CD4-positive, alpha-beta T cell treated with Interleukin-17A for 4 hours (primary cell): ENCODE data around the gene PLA2G12B.
"Not testable (repeated sequence)": the region's sequence is repeated elsewhere in the genome, so short reads cannot be mapped to it uniquely, and the experiment has no call there.

Experiments used
- DNase-seq: peaks from one replicate; pipeline ENCODE4 v3.0.0-alpha.2; 2020; ENCODE audit warnings: mixed read lengths

The PLA2G12B gene, protein sequence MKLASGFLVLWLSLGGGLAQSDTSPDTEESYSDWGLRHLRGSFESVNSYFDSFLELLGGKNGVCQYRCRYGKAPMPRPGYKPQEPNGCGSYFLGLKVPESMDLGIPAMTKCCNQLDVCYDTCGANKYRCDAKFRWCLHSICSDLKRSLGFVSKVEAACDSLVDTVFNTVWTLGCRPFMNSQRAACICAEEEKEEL

DNA sequence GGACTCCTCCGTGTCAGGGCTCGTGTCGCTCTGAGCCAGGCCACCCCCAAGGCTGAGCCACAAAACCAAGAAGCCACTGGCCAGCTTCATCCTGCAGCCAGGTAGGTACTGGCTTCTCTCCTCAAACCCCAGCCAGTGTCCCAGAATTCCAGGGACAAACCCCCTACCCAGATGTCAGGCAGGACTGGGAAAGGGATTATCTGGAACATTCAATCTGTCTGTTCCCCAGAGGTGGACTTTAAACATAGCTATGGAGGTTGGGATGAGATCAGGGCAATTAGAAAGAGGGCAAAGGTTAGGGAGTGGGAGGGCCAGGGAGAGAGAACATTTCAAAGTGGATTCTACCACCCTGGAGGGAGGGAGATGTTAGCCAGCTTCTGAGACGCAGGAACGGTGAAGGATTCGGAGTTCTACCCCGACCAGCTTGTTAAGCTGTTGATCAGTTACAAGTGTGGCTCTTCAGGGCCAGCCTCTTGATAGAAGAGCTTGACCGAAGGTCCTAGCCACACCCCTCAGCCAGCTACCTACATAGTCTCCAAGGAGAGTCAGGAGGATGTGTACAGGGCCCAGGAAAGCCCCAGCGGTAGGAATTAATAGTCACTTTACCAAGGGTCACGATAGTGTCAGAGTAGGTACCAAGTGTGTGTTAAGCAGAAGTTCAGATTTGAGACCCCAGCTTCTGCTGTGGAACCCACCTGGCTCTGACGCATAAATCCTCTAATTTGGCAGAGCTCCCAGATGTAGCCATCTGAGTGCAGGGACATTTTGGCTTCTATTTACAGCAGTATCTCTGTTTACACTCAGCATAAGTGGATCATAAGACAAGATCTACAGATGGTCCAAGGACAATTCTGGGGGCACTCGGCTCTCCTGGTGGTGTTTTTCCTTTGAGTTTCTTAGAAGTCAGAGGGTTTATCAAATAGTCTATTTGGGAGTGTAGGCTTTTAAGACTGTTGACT is at the start of gene PLA2G12B:
Gene PLA2G12B (minus strand): TSS at position 211 of the 959 bp plus-strand sequence. CDS start 121 bp downstream, at position 90.
- no peak for DNase-seq

DNA sequence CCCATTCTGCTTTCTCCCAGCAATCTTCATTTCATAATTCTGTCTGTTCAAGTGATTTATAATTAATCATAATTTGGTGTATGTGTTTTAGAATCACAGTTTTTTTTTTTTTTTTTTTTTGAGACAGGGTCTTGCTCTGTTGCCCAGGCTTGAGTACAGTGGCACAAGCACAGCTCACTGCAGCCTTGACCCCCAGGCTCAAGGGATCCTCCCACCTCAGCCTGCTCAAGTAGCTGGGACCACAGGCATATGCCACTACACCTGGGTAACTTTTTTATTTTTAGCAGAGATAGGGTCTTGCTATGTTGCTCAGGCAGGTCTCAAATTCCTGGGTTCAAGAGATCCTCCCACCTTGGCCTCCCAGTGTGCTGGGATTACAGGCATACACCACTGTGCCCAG is 49.2 kb upstream of the PLA2G12B start:
- no peak for DNase-seq

DNA sequence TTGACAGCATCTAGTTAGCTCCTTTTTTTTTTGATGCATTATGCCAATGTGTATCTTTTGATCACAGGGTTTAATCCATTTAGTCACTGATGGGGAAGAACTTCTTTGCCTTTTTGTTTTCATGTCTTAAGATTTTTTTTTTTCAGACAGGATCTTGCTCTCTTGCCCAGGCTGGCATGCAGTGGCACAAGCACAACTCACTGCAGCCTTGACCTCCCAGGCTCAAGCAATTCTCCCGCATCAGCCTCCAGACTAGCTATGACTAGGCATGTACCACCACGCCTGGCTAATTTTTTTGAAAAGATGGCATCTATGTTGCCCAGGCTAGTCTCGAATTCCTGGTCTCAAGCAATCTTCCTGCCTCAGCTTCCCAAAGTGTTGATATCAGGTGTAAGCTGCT is 46.4 kb upstream of the PLA2G12B start:
- DNase-seq = no peak

DNA sequence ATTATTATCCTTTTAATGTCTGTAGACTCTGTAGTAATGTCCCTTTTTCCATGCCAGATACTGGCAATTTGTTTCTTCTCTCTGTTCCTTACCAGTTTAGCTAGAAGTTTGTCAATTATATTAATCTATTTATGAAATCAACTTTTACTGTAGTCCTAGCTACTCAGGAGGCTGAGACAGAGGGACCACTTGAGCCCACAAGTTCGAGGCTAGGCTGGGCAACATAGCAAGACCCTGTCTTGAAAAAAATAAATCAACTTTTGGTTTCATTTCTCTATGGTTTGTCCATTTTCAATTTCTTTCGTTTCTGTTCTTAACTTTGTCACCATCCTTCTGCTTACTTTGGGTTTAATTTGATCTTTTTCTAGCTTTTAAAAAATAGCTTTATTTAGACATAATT is 42.5 kb upstream of the PLA2G12B start:
- DNase-seq = no peak

DNA sequence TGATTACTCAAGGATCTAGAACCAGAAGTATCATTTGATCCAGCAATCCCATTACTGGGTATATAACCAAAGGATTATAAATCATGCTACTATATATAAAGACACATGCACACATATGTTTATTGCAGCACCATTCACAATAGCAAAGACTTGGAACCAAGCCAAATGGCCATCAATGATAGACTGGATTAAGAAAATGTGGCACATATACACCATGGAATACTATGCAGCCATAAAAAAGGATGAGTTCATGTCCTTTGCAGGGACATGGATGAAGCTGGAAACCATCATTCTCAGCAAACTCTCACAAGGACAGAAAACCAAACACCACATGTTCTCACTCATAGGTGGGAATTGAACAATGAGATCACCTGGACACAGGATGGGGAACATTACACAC is 40.9 kb upstream of the PLA2G12B start:
- DNase-seq = not testable (repeated sequence)

DNA sequence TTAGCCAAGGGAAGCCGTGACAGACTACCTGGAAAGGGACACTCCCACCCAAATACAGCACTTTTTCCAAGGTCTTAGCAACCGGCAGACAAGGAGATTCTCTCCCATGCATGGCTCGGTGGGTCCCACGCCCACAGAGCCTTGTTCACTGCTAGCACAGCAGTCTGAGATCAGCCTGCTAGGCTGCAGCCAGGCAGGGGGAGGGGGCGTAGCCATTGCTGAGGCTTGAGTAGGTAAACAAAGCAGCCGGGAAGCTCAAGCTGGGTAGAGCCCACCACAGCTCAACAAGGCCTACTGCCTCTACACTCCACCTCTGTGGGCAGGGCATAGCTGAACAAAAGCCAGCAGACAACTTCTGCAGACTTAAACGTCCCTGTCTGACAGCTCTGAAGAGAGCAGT is 35.2 kb upstream of the PLA2G12B start:
- not testable (repeated sequence) for DNase-seq

DNA sequence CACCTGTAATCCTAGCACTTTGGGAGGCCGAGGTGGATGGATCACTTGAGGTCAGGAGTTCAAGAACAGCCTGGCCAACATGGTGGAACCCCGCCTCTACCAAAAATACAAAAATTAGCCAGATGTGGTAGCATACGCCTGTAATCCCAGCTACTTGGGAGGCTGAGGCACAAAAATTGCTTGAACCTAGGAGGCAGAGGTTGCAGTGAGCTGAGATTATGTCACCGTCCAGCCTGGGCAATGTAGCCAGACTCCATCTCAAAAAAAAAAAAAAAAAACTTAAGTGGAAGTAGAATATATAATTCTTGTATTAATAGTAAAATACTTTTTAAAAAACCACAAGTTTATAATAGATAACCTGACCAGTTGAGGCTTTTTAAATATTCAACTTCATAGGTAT is 30.0 kb upstream of the PLA2G12B start:
- DNase-seq = not testable (repeated sequence)

DNA sequence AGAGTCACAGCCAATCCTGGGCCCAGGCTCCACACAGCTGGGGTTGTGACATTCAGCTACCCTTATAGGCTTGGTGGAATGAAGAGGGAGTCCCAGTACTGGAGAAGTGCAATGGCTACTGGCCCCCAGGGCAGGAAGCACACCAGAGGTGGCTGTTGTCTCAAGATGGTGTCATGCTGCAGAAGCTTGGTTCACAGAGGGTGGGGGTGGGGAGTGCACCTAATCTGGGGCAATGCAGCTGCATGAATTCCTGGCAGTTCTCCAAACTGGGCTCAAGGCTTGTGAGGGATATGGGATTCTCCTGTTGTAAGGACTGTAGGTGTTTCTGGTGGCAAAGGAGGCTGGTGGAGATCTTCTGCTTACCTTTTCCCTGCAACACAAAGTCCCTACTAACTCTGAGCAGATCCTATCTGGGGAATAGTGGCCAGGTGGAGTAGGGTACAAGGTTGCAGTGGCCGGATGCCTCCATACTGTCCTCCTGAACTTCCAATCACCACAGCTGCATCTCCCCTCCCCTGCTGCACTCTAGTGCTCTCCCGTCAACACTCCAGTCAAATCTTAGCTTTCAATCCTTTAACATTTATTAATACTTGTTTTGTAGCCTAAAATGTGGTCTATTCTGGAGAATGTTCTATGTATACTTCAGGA is 27.4 kb upstream of the PLA2G12B start:
- no peak for DNase-seq

DNA sequence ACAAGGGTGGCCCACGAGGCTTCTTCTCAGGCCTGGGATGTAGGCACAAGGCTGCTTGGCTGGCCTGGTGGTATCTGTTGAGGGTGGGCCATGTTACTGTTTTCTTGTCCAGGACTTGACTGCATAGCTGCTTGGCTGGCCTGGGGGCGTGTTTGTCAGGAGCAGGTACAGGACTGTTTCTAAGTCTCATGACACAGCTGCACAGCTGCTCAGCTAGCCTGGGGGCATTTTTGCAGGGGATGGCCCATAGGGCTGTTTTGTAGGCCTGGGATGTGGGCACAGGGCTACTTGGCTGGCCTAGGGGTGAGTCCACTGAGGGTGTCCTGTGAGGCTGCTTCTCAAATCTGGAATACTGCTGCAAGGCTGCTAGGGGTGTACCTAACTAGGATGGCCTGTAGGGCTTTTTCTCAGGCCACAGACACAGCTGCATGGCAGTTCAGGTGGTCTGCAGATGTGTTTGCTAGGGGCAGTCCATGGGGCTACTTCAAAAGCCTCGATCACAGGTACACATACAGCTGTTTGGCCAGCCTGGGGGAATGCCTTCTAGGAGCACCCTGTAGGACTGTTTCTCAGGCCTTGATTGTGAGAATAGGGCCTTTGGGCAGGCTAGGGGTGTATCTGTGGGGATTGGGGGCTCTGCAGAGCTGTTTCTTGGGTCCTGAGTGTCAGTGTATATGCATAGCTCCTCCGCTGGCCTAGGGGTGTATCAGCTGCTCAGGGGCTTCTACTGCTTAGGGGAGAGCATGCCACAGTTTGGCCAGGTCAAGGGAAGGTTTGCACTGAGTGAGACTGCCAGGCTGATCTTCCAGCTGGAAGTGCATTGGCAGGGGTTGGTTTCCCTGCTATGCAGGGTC is 26.6 kb upstream of the PLA2G12B start:
- DNase-seq = no peak

DNA sequence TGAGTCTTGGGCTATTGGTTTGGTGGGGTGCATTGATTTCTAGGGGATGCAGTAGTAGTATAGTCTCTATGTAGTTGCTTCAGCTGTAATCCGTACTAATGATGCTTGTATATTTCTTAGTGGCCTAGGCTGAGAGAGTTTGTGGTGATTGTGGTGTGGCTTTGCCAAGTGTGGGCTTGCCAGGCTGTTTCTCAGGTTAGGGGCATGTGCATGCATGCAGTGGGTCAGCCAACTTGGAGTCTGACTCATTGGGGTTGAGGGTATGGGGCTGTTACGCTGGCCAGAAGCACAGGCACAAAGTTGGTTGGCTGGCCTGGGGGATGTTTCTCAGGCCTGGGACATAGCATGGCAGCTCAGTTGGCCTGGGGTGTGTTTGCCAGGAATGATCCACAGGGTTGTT is 25.7 kb upstream of the PLA2G12B start:
- DNase-seq = no peak

DNA sequence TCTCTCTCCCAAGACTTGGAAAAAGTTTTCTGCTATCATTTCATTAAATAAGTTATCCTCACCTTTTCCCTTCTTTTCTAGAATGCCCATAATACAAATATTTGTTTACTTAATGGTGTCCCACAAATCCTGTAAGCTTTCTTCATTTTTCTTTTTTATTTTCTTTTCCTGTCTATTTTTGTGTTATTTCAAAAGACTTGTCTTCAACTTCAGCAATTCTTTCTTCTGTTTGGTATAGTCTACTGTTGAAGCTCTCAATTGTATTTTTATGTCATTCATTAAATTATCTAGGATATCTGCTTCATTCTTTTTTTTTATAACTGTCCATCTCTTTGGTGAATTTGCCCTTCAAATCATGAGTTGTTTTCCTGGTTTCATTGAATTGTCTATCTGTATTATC is 25.1 kb upstream of the PLA2G12B start:
- DNase-seq = no peak

DNA sequence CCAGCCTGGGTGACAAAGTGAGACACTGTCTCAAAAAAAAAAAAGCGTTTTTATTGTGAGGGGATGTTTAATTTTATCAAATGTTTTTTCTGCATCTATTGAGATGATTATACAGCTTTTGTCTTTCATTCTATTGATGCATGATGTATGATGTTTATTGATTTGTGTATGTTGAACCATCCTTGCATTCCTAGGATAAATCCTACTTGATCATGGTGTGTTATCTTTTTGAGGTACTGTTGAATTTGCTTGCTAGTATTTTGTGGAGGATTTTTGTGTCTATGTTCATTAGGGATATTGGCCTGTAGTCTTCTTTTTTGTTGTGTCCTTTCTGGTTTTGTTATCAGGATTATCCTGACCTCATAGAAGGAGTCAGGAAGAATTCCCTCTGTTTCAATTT is 22.3 kb upstream of the PLA2G12B start:
- DNase-seq = no peak

DNA sequence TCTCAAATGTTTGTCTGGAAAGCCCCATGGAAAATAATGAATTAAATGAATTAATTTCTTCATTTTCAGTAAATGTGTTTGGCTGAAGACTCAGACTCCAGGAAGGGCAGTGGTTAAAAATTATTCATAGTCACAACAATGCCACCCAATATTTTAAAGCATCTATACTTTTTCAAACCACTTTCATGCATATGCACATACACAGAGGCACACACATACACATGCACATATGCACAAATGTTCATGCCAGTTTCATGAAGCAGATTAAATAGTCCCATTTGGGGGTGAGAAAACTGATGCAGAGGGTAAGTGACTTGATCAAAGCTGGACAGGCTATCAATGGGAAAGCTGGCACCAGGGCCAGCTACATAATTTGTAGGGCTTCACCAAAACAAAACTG is 1.4 kb upstream of the PLA2G12B start:
- no peak for DNase-seq

DNA sequence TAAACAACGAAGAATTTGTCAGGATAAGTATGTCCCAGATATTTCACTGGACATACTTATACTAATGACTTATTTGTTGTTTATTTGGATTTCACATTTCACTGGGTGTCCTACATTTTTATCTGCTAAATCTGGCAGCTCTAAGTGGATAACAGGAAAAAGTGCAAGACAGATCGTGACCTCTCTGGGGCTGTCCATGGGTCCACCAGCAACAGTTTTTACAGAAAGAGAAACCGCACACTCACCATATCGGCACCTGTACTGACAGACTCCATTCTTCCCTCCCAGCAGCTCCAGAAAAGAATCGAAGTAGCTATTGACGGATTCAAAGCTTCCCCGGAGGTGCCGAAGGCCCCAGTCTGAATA is 393 bp downstream of the PLA2G12B start:
- no peak for DNase-seq

DNA sequence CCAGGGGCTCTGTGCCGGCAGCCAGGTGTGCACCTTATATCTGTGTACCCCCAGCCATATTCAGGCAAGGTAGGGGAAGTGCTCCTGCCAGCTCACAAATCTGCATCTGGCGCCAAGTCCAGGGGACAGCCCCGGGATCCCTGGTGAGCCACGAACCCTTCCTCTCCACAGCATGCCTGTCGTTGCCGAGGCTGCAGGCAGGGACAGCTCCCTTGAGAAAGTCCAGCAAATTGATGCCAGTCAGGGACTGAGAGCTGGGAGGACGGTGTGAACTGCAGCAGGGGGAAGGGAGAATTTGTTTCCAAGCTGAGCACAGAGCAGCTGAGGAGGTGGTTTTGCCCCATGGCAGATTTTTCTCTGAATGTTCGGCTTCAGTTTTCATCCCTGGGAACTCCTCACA is 919 bp downstream of the PLA2G12B start:
- no peak for DNase-seq

DNA sequence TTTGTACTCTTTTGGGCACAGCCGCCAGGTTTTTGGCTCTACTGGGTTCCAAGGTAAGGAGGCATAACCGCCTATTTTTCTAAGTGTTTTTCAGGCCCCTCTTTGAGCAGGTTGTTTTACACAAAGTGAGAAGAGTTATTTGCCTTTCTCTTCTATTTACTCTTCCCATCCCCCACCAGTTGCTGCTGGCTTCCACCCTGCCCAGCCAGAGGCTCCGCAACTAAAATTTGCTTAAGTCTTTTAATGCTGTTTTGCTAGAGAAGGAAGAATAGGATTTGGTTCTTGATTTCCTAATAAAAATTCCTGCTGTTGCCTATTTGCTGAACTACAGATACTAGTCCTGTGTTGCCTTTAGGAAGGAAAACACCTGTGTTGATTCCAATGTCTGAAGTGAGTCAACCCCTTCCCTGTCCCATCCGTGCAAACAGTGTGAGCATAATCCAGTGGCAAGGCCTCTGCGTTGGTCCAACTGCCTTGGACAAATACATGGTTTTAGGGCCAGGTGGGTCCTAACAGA is 1.9 kb downstream of the PLA2G12B start:
- DNase-seq = no peak

DNA sequence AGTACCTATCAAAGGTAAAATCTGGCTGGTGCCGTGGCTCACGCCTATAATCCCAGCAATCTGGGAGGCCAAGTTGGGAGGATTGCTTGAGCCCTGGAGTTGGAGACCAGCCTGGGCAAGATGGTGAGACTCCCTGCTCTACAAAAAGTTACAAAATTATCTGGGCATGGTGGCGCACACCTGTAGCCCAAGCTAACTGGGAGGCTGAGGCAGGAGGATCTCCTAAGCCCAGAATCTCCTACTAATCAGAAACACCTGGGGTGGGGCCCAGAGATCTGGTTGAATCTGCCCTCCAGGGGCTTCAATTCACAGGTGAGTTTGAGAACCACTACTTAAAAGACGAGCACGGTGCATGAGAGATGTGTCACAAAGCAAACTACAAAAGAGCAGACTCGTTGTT is 2.4 kb downstream of the PLA2G12B start:
- DNase-seq = no peak

DNA sequence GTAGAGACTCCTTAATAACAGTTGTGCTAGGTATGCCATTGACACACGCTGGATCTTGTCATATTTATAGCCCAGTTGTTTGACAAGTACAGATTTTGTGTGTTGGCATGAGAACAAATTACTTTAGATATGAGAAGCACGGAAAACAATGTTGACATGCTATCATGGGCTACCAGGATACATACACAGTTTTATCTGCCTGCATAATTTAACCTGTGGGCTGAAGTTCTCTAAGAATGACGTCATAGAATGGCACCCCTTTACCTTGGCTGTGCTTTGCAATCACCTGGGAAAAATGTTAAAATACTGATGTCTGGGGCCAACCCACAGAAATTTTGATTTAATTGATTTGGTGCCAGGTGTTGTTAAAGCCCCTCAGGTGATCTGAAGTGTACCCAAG is 2.8 kb downstream of the PLA2G12B start:
- no peak for DNase-seq

DNA sequence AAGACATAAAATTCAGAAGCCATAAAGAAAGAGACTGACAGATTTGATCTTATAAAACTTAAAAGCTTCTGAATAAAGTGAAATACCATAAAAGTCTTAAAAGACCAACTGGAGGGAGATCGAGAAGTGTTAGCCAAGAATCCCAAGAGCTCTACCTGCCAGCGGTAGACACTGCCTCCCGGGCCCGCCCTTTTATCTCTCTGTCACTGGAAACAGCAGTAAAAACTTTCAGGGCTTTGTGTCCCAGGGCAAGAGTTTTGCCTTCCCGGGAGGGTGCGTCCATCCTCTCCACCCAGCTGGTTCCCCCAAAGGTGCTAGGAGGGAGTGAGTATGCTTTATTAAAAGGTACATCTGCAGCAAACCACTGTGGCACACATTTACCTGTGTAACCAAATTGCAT is 5.8 kb downstream of the PLA2G12B start:
- DNase-seq = no peak

DNA sequence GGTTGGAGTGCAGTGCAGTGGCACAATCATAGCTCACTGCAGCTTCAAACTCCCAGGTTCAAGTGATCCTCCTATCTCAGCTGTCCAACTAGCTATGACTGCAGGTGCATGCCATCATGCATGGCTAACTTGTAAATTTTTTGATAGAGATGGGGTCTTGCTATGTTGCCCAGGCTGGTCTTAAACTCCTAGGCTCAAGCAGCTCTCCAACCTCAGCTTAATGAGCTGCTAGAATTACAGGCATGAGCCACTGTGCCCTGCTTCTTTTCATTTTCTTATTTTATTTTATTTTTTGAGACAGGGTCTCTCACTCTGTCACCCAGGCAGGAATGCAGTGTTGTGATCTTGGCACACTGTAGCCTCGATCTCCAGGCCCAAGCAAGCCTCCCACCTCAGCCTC is 7.6 kb downstream of the PLA2G12B start:
- no peak for DNase-seq

DNA sequence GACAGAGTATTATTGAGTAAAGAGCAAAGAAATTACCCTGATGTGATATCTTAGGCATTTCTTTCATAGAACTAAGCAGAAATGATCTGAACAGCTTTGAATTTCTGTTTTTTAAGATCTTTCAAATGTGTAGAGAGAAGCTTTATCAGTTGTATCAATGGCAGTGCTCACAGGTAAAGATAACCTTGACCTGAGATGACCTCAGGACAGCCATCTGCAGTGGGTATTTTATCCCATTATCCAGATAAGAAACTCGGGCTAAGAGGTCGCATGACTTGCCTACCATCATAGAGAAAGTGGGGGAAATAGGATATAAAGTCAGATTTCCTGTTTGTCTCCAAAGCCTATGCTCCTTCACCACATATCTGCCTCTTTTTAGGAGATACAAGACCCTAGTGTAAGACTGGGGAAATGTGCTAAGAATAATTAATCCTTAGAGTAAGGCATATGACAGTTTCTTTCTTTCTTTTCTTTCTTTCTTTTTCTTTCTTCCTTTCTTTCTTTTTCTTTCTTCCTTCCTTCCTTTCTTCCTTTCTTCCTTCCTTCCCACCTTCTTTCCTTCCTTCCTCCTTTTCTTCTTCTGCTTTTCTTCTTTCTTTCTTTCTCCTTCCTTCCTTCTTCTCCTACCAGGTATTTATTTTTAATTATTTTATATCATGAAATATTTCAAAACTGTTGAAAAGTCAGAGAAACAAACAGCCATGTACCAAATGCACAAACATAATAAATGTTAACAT is 10.9 kb downstream of the PLA2G12B start:
- no peak for DNase-seq

DNA sequence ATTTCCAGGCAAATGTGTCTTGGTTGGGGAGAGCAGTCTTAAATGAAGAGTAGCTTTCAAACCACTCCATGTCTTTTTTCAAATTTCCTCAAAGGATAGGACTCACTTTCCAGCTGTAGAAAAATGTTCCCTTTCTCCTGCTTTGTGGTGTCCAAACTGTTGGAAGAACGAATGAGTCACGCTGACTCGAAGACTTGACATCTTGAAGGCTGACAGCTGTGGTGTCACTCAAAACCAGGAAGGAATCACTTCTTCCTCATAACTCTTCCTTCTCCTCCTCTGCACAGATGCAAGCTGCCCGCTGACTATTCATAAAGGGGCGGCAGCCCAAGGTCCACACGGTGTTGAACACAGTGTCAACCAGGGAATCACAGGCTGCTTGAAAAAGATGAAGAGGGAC is 19.2 kb downstream of the PLA2G12B start:
- no peak for DNase-seq
